ENCODE results near the gene TACSTD2.

- TF ChIP-seq CTCF (IDR thresholded peaks at IDR 0.05) (no peak), EP300 (IDR thresholded peaks at IDR 0.05; ENCODE audit: low read depth) (no peak)
Observed at GRCh38 chr1:58570817-58571216, 6.2 kb downstream of the TACSTD2 start.

Data from transverse colon (tissue), 3 donors.